Measurements from ENCODE around the gene ALG10.
A peak's percentile ranks its signal among the peaks of the same experiment; 100 is the strongest.
"Not testable (repeated sequence)": the region's sequence is repeated elsewhere in the genome, so short reads cannot be mapped to it uniquely, and the experiment has no call there.

The ALG10 gene

GRCh38 chr12:34022079-34022830 lies at the start of gene ALG10:
Gene ALG10 (plus strand): TSS chr12:34022496. CDS start chr12:34022600, 104 bp downstream.
- peak; percentile 97 for DNase-seq

DNA sequence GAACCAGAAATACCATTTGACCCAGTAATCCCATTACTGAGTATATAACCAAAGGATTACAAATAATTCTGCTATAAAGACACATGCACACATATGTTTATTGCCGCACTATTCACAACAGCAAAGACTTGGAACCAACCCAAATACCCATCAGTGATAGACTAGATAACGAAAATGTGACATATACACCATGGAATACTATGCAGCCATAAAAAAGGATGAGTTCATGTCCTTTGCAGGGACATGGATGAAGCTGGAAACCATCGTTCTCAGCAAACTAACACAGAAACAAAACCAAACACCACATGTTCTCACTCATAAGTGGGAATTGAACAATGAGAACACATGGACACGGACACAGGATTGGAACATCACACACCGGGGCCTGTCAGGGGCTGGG lies 49.4 kb upstream of the ALG10 start:
- DNase-seq: not testable (repeated sequence)

DNA sequence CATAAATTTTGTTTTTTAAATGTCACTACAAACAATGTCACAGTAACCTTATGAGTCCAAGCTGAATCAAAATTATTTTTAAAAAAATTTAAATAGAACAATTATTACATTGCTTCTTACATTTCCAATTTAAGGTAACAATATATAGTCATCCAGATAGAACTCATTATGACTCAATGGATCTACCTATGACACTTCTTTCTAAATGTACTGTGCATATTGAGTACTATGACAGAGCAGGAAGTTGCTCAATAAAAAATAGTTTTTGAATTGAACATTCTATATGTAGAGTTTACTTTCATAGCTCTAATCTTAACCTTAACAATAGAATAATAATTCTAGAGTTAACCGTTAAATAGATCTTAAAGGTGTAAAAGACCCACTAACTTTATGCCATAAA lies 44.4 kb upstream of the ALG10 start:
- no peak for DNase-seq

DNA sequence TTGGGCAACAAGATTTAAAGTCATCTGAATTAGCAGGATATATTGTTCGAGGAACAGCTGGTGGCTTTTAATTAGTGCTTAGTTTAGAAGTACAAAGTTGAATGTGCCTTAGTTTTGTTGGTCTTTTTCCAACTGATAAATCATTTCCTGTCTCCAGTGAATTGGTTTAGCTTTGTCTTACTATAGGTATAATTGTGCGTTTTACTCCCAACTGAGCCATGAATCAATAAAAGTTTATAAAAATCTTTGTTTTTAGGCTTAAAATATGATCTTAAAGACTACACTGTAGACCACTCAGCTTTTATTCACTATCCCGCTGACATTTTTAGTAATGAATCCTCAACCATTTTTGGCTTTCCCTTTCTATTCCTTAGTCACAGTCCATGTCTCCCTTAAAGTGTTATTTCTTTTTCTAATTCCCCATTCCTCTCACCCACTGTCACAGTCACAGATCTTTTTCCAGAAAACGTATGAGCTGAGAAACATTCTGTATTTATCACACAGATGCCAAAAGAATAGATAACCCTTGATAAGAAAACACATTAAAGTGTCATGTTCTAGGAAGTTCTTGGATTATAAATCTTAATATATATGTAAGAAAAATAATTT lies 34.0 kb upstream of the ALG10 start:
- DNase-seq: no peak

DNA sequence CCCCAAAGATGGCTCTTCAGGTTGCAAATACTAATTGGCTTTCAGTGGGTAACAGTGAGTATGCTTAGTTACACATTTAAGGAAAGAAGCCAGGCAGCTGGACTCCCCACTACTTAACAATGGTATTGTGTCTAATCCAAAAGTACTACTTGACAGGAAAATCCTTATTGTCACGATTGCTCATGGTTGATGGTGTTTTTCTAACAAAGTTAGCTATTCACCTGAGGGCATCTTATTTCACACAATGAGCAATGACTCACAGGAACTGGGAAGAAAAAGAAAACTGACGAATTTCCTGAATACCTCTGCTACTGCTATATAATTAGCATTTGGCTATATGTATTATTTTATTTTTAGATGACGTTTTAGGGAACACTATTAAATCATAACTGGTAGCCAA lies 33.4 kb upstream of the ALG10 start:
- no peak for DNase-seq

DNA sequence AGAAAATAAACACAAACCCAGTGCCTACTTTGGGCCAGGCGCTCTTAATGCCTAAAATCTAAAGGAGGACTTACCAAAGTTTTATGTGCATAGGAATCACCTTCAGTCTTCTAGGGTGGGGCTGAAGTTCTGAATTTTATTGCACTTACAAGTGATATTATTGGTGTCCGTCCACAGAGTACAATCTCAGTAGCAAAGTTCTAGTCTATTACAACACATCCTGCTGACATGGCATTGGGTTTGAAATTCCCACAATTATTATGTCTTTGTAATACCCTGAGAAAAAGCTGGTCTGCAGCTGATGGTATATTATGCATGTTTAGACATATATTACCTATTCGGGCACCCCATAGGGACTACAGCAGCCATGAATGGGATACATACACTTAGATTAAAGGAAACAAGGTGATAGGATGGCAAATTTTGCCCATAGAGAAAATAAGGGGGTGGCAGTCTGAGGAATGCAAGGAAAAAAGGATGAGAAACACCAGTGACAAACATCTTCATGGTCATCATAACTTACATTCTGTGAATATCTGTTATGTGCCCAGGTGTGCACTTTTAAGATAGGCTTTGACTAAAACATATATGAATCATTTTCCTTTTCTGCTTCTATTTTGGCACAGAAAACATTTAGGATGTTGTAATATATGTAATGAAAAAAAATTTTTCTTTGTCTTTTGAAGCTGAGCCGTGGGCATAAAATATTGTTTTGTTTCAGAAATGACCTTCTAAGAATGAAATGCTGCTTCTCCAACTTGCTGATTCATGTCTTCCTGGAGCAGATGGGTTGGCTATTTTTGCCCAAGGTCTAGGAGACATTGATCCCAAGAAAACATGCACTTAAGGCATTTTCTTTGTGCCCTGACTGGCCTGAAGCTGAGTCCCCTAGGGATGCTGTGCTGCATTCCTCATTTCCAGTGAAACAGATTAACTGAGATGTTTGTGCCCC lies 27.2 kb upstream of the ALG10 start:
- no peak for DNase-seq

GRCh38 chr12:34008835-34009234 lies 13.5 kb upstream of the ALG10 start:
- not testable (repeated sequence) for DNase-seq

GRCh38 chr12:34016361-34016760 lies 5.9 kb upstream of the ALG10 start:
- no peak for DNase-seq

DNA sequence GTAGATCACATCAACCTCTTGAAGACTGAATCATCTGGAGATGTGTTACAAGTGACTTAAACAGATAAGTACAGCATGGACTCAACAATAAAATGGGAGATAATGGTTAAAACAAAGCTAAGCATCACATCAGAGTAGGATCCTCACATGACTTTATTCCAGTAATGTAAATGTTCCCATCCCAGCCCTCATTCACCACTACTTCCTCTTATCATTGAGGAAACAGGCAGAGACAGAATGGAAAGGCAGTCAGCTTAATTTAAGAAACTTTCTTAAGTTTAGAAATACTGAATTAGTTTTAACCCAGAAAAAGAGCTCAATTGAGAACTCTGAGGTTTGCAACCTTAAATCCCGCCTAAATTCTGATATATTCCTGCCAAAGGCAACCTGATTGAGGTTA lies 1.2 kb upstream of the ALG10 start:
- no peak for DNase-seq

GRCh38 chr12:34027661-34028060 lies 5.4 kb downstream of the ALG10 start:
- DNase-seq: not testable (repeated sequence)

DNA sequence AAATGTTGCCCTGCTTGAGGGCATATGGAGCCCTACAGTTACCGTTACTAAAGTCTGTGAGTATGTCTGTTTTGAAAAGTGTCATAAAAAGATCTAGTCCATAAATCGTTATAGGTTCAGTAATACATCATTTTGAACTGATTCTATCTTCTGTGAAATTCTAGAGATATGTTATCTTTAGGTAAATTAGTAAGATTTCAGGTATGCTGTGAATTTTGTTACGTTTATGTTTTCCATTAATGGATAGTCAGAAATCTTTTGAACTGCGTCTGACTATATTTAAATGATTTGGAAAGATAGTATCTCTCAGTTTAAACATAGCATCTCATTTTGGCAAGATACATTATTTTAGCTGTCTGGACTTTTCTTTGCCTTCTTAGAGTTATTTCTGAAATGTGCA lies 8.3 kb downstream of the ALG10 start:
- DNase-seq: no peak

GRCh38 chr12:34033628-34034296 lies 11.5 kb downstream of the ALG10 start:
- no peak for DNase-seq

DNA sequence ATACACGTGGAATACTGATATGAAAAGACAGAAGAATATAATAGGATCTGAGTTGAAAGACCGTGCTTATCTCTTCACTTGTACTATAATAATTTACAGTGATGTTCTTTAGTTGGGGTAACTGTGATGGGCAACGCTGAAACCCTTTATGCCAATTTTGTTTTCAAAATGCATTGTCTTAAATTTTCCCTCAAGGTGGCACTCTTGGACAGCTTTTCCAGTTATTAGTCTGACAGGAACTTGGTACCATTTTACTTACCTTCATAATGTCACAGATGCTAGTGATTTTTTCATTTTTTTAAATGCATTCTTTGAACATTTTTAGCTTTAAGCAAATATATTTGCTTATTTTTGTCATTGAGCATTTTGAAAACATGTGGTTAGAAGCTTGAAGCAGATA lies 16.1 kb downstream of the ALG10 start:
- not testable (repeated sequence) for DNase-seq

GRCh38 chr12:34046570-34046969 lies 24.3 kb downstream of the ALG10 start:
- no peak for DNase-seq

GRCh38 chr12:34047855-34048254 lies 25.6 kb downstream of the ALG10 start:
- DNase-seq: not testable (repeated sequence)

DNA sequence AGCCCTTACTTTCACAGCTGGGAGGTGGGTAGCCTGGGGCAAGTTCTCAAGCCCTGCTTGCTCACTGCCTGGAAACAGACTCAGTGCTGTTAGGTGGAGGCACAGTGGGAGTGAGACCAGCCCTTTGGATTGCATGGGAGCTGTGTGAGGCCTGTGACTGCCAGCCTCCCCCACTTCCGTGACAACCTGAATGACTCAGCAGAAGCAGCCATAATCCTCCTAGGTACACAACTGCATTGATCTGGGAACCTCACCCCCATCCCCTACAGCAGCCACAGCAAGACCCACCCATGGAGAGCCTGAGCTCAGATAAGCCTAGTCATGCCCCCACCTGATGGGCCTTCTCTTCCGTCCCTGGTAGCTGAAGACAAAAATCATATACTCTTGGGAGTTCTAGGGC lies 26.4 kb downstream of the ALG10 start:
- no peak for DNase-seq

DNA sequence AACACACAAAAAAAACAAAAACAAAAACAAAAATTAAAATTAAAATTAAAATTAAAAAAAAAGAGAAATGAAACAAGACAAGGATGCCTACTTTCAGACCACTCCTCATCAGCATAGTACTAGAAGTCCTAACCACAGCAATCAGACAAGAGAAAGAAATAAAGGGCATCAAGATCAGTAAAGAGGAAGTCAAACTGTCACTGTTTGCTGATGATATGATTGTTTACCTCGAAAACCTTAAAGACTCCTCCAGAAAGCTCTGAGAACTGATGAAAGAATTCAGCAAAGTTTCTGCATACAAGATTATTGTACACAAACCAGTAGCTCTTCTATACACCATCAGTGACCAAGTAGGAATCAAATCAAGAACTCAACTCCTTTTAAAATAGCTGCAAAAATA lies 29.2 kb downstream of the ALG10 start:
- no peak for DNase-seq

- no peak for DNase-seq
These were observed 32.6 kb downstream of the ALG10 start for GRCh38 chr12:34054938-34055337.
